Esophagus muscularis mucosa (tissue), 3 donors: ENCODE measurements around the gene TMEM161A.

Experiments used
- CTCF ChIP-seq, 3 experiments: fragments of 200-600 bp in 2 of 3; fragments of 450-650 bp in 1 of 3; sonication (generic) in 2 of 3; IDR thresholded peaks; one replicate each; pipeline ENCODE4 v1.5.1; 2017 to 2019; ENCODE audit warnings: antibody characterized with exemption in 3 of 3, mild to moderate bottlenecking in 2 of 3, moderate library complexity in 1 of 3
- POLR2AphosphoS5 ChIP-seq, 2 donors: sonication (generic); formaldehyde crosslinking; IDR thresholded peaks; one replicate each; pipeline ENCODE4 v1.6.1; 2017; ENCODE audit warnings: antibody characterized with exemption in 2 of 2

DNA sequence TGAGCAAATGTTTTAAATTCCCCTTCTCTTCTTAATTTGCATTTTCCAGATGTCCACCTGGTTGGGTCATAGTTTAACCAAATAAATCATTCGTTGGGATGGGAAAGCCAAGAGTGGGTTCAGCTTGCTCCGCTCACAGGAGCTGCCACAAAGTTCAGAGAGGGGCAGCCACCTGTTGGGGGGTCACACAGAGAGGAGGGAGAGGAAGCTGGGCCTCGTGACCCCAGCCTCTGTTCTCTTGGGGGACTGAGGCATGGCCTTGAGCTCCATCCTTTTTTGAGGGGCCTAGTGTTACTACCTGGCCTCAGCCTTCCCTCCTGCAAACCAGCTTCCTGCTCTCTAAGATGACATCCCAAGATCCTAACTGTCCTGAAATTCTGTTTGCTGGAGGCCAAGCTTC lies 29.3 kb upstream of the TMEM161A start:
- TF ChIP-seq CTCF (IDR thresholded peaks at IDR 0.05) (no peak), POLR2AphosphoS5 (IDR thresholded peaks at IDR 0.05) (no peak)
